Motor neuron (in vitro differentiated cells): Measurements from ENCODE around the gene DNAH9. TPM values are rescaled to one million over a fixed set of nuclear protein-coding genes. Genes with fewer than 3 reads are reported as not detected.
A peak's percentile ranks its signal among the peaks of the same experiment; 100 is the strongest.

ENCODE experiments used
- ATAC-seq, 8 experiments: fragments of 200-7000 bp; cut with Tn5 transposase; replicated peaks in 6 of 8; 2 replicates each; pipeline ENCODE4 v1.8.0; 2021; ENCODE audit warnings: mild to moderate bottlenecking in 8 of 8, moderate library complexity in 8 of 8
- H3K27ac ChIP-seq, 2 donors: fragments of 250-450 bp; sonication (Bioruptor Pico); 2 replicates each; pipeline ENCODE4 v1.9.0; 2021; ENCODE audit warnings: antibody characterized with exemption in 2 of 2, mild to moderate bottlenecking in 2 of 2, moderate library complexity in 1 of 2
- H3K4me1 ChIP-seq, 2 donors: fragments of 250-450 bp; sonication (Bioruptor Pico); replicated peaks in 1 of 2; 2 replicates each; pipeline ENCODE4 v1.6.1; 2021; ENCODE audit warnings: antibody characterized with exemption in 2 of 2, mild to moderate bottlenecking in 2 of 2, moderate library complexity in 1 of 2
- H3K4me3 ChIP-seq, 5 donors: fragments of 250-450 bp; sonication (Bioruptor Pico); 2 replicates each; pipeline ENCODE4 v1.9.0; 2021; ENCODE audit warnings: antibody characterized with exemption in 5 of 5, mild to moderate bottlenecking in 5 of 5, moderate library complexity in 4 of 5
- WGBS, 10 experiments: fragments of 450-650 bp; shearing (Covaris generic); methylation state at CpG; one replicate each; pipeline ENCODE4 v1.0.0; 2022; 5-methylcytosine and 5-hydroxymethylcytosine counted together
- in situ Hi-C, 9 experiments: fragments of 400-800 bp; cut with MboI; loops; one replicate each; pipeline ENCODE4 v1.15.0; 2021; ENCODE audit warnings: low sequenced_read_pairs in 9 of 9, low pct_unique_long_range_greater_than_20kb in 2 of 9; ENCODE audit not compliant: unreplicated experiment in 9 of 9
- total RNA-seq, 8 experiments: library from RNA; unstranded; fragments of 300-600 nt; gene quantifications; 2 replicates each; pipeline versions ENCODE4 v1.2.3 to v1.2.4, GENCODE V29; 2022

Gene DNAH9
- total RNA-seq, 8 experiments from 2014 or later, result 0.20 to 7.6 (median 2.5) TPM

- Histone ChIP-seq H3K4me1 (no peaks in the 10 kb centered on the region), H3K27ac (no peak overlapping the region), H3K4me3 (no peak overlapping the region)
- 0 to 88% (median 70%) methylated on average over 2 of the region's 2 CpGs; no CpG with 5 or more reads in 4 of the 10 experiments for WGBS, 10 experiments
- in situ Hi-C loops, result no loop called here
- ATAC-seq, result no peak
Measured at GRCh38 chr17:11885051-11885450, 286.8 kb downstream of the DNAH9 start.

GRCh38 chr17:11889266-11889665 lies 291.0 kb downstream of the DNAH9 start:
- no peak overlapping the region for H3K4me3 ChIP-seq
- 0 to 100% (median 43%) methylated on average over 1 to 4 of the region's 5 CpGs; no CpG with 5 or more reads in 2 of the 10 experiments for WGBS, 10 experiments
- ATAC-seq, result no peak
- H3K4me1 ChIP-seq, result no peaks in the 10 kb centered on the region
- in situ Hi-C loops, result no loop called here
- no peak overlapping the region for H3K27ac ChIP-seq

GRCh38 chr17:11893862-11894261 lies 295.6 kb downstream of the DNAH9 start:
- Histone ChIP-seq H3K4me1 (no peaks in the 10 kb centered on the region), H3K4me3 (no peak overlapping the region), H3K27ac (no peak overlapping the region)
- 29 to 100% (median 81%) methylated on average over 1 to 4 of the region's 4 CpGs; no CpG with 5 or more reads in 2 of the 10 experiments for WGBS, 10 experiments
- ATAC-seq, result no peak
- in situ Hi-C loops, result no loop called here

GRCh38 chr17:11896199-11896598 lies 297.9 kb downstream of the DNAH9 start:
- in situ Hi-C loops, result no loop called here
- H3K27ac ChIP-seq, result no peak overlapping the region
- 50 to 100% (median 80%) methylated on average over 1 of the region's 1 CpG; no CpG with 5 or more reads in 5 of the 10 experiments for WGBS, 10 experiments
- peaks cover 0 to 6% of the 10 kb centered on the region in 2 donors for H3K4me1 ChIP-seq
- H3K4me3 ChIP-seq, result no peak overlapping the region
- no peak for ATAC-seq

- Histone ChIP-seq H3K4me1 (peaks cover 0 to 6% of the 10 kb centered on the region in 2 donors), H3K4me3 (no peak overlapping the region), H3K27ac (no peak overlapping the region)
- WGBS, 10 experiments, result 8 to 92% (median 82%) methylated on average over 3 to 7 of the region's 7 CpGs
- in situ Hi-C loops, result no loop called here
- ATAC-seq, result no peak
Measured at GRCh38 chr17:11898526-11899235, 300.4 kb downstream of the DNAH9 start.

- no peak overlapping the region for H3K27ac ChIP-seq
Measured at GRCh38 chr17:11899537-11899942, 301.3 kb downstream of the DNAH9 start.

GRCh38 chr17:11900041-11900476 lies 301.8 kb downstream of the DNAH9 start:
- in situ Hi-C loops, result no loop called here
- peak in 4 of 8 experiments; percentile 23 to 75 (median 47) for ATAC-seq
- WGBS, 10 experiments, result 0 to 66% (median 46%) methylated on average over 1 to 5 of the region's 6 CpGs
- Histone ChIP-seq H3K4me3 (no peak overlapping the region), H3K4me1 (peaks cover 0 to 6% of the 10 kb centered on the region in 2 donors), H3K27ac (no peak overlapping the region)

More at GRCh38 chr17:11899537-11899942, 301.3 kb downstream of the DNAH9 start:
- H3K4me3 ChIP-seq, result no peak overlapping the region
- H3K4me1 ChIP-seq, result peaks cover 0 to 6% of the 10 kb centered on the region in 2 donors
- 0 to 75% (median 17%) methylated on average over 1 to 4 of the region's 4 CpGs; no CpG with 5 or more reads in 2 of the 10 experiments for WGBS, 10 experiments
- in situ Hi-C loops, result no loop called here
- peak in 2 of 8 experiments; percentile 29 to 61 for ATAC-seq

- no peak overlapping the region for H3K27ac ChIP-seq
- in situ Hi-C loops, result no loop called here
- 0 to 94% (median 57%) methylated on average over 1 to 3 of the region's 3 CpGs; no CpG with 5 or more reads in 1 of the 10 experiments for WGBS, 10 experiments
- peaks cover 0 to 6% of the 10 kb centered on the region in 2 donors for H3K4me1 ChIP-seq
- H3K4me3 ChIP-seq, result no peak overlapping the region
- no peak for ATAC-seq
Measured at GRCh38 chr17:11900655-11901054, 302.4 kb downstream of the DNAH9 start.

- H3K4me3 ChIP-seq, result no peak overlapping the region
- H3K27ac ChIP-seq, result no peak overlapping the region
- 10 to 100% (median 75%) methylated on average over 1 to 2 of the region's 2 CpGs; no CpG with 5 or more reads in 1 of the 10 experiments for WGBS, 10 experiments
- peaks cover 0 to 6% of the 10 kb centered on the region in 2 donors for H3K4me1 ChIP-seq
- ATAC-seq, result no peak
- in situ Hi-C loops, result no loop called here
Measured at GRCh38 chr17:11901931-11902330, 303.7 kb downstream of the DNAH9 start.

- ATAC-seq, result no peak
- no peak overlapping the region for H3K27ac ChIP-seq
- no peak overlapping the region for H3K4me3 ChIP-seq
- in situ Hi-C loops, result no loop called here
- no peaks in the 10 kb centered on the region for H3K4me1 ChIP-seq
- WGBS, 10 experiments, result 0 to 100% (median 64%) methylated on average over 1 to 7 of the region's 7 CpGs
Measured at GRCh38 chr17:11908711-11909146, 310.5 kb downstream of the DNAH9 start.

GRCh38 chr17:11909348-11909747 lies 311.1 kb downstream of the DNAH9 start:
- 0 to 93% (median 59%) methylated on average over 1 to 4 of the region's 5 CpGs; no CpG with 5 or more reads in 3 of the 10 experiments for WGBS, 10 experiments
- no peak overlapping the region for H3K27ac ChIP-seq
- H3K4me3 ChIP-seq, result no peak overlapping the region
- in situ Hi-C loops, result no loop called here
- no peaks in the 10 kb centered on the region for H3K4me1 ChIP-seq
- ATAC-seq, result no peak

- Histone ChIP-seq H3K27ac (no peak overlapping the region), H3K4me1 (peaks cover 0 to 11% of the 10 kb centered on the region in 2 donors), H3K4me3 (no peak overlapping the region)
- 0 to 62% (median 16%) methylated on average over 1 to 2 of the region's 2 CpGs; no CpG with 5 or more reads in 1 of the 10 experiments for WGBS, 10 experiments
- in situ Hi-C loops, result no loop called here
- ATAC-seq, result peak in 4 of 8 experiments; percentile 61 to 75 (median 66)
Measured at GRCh38 chr17:11916091-11916490, 317.8 kb downstream of the DNAH9 start.

- in situ Hi-C loops, result no loop called here
- H3K4me1 ChIP-seq, result peaks cover 0 to 11% of the 10 kb centered on the region in 2 donors
- H3K4me3 ChIP-seq, result no peak overlapping the region
- 19 to 100% (median 72%) methylated on average over 1 to 5 of the region's 5 CpGs; no CpG with 5 or more reads in 2 of the 10 experiments for WGBS, 10 experiments
- H3K27ac ChIP-seq, result no peak overlapping the region
- ATAC-seq, result no peak
Measured at GRCh38 chr17:11917415-11917814, 319.1 kb downstream of the DNAH9 start.
